ENCODE measurements around the gene PEX16. TPM values are rescaled to one million over a fixed set of nuclear protein-coding genes. Genes with fewer than 3 reads are reported as not detected.

PEX16 gene
- total and polyA plus RNA-seq, 2 donors, result 10.5 to 41.5 TPM

GRCh38 chr11:45879803-45880686, 37.6 kb downstream of the PEX16 start:
- no peak overlapping the region for H3K27ac ChIP-seq (ENCODE audit: low read depth)
- H3K4me3 ChIP-seq (ENCODE audit: low read depth, low read length), result no peak overlapping the region
- DNase-seq (ENCODE audit: extremely low spot score), result no peak
- H3K36me3 ChIP-seq (ENCODE audit: insufficient read depth), result peaks cover 7% of the 10 kb centered on the region
- 69% methylated on average over 7 of the region's 7 CpGs for WGBS
- H3K4me1 ChIP-seq (ENCODE audit: insufficient read depth), result no peaks in the 10 kb centered on the region

- no peak overlapping the region for H3K27ac ChIP-seq (ENCODE audit: low read depth)
- H3K4me1 ChIP-seq (ENCODE audit: insufficient read depth), result no peaks in the 10 kb centered on the region
- H3K4me3 ChIP-seq (ENCODE audit: low read depth, low read length), result no peak overlapping the region
- DNase-seq (ENCODE audit: extremely low spot score), result no peak
- 88% methylated on average over 3 of the region's 3 CpGs for WGBS
- peaks cover 7% of the 10 kb centered on the region for H3K36me3 ChIP-seq (ENCODE audit: insufficient read depth)
Measured at GRCh38 chr11:45877845-45878244, 39.8 kb downstream of the PEX16 start.

- H3K36me3 ChIP-seq (ENCODE audit: insufficient read depth), result peaks cover 7% of the 10 kb centered on the region
- H3K27ac ChIP-seq (ENCODE audit: low read depth), result no peak overlapping the region
- no peaks in the 10 kb centered on the region for H3K4me1 ChIP-seq (ENCODE audit: insufficient read depth)
- DNase-seq (ENCODE audit: extremely low spot score), result no peak
- H3K4me3 ChIP-seq (ENCODE audit: low read depth, low read length), result no peak overlapping the region
- WGBS, result 86% methylated on average over 8 of the region's 8 CpGs
Measured at GRCh38 chr11:45877221-45877620, 40.5 kb downstream of the PEX16 start.

- WGBS, result 66% methylated on average over 6 of the region's 6 CpGs
- DNase-seq (ENCODE audit: extremely low spot score), result no peak
Measured at GRCh38 chr11:45876401-45876800, 41.3 kb downstream of the PEX16 start.

GRCh38 chr11:45872651-45873356, 44.9 kb downstream of the PEX16 start:
- peaks cover 27% of the 10 kb centered on the region for H3K36me3 ChIP-seq (ENCODE audit: insufficient read depth)
- no peaks in the 10 kb centered on the region for H3K4me1 ChIP-seq (ENCODE audit: insufficient read depth)
- no peak for DNase-seq (ENCODE audit: extremely low spot score)
- 64% methylated on average over 9 of the region's 9 CpGs for WGBS
- H3K4me3 ChIP-seq (ENCODE audit: low read depth, low read length), result no peak overlapping the region
- H3K27ac ChIP-seq (ENCODE audit: low read depth), result no peak overlapping the region

More at GRCh38 chr11:45876401-45876800, 41.3 kb downstream of the PEX16 start:
- Histone ChIP-seq H3K4me1 (ENCODE audit: insufficient read depth) (no peaks in the 10 kb centered on the region), H3K4me3 (ENCODE audit: low read depth, low read length) (no peak overlapping the region), H3K36me3 (ENCODE audit: insufficient read depth) (peaks cover 15% of the 10 kb centered on the region), H3K27ac (ENCODE audit: low read depth) (no peak overlapping the region)

- H3K4me3 ChIP-seq (ENCODE audit: low read depth, low read length), result no peak overlapping the region
- no peak overlapping the region for H3K27ac ChIP-seq (ENCODE audit: low read depth)
- no peaks in the 10 kb centered on the region for H3K4me1 ChIP-seq (ENCODE audit: insufficient read depth)
- DNase-seq (ENCODE audit: extremely low spot score), result no peak
- 97% methylated on average over 2 of the region's 2 CpGs for WGBS
- peaks cover 27% of the 10 kb centered on the region for H3K36me3 ChIP-seq (ENCODE audit: insufficient read depth)
Measured at GRCh38 chr11:45871638-45872037, 46.0 kb downstream of the PEX16 start.

- no peak for DNase-seq (ENCODE audit: extremely low spot score)
- Histone ChIP-seq H3K36me3 (ENCODE audit: insufficient read depth) (peaks cover 27% of the 10 kb centered on the region), H3K27ac (ENCODE audit: low read depth) (no peak overlapping the region), H3K4me3 (ENCODE audit: low read depth, low read length) (no peak overlapping the region), H3K4me1 (ENCODE audit: insufficient read depth) (no peaks in the 10 kb centered on the region)
- 89% methylated on average over 4 of the region's 4 CpGs for WGBS
Measured at GRCh38 chr11:45870706-45871105, 47.0 kb downstream of the PEX16 start.

- H3K4me1 ChIP-seq (ENCODE audit: insufficient read depth), result no peaks in the 10 kb centered on the region
- peaks cover 22% of the 10 kb centered on the region for H3K36me3 ChIP-seq (ENCODE audit: insufficient read depth)
- no peak for DNase-seq (ENCODE audit: extremely low spot score)
- WGBS, result 91% methylated on average over 12 of the region's 12 CpGs
- H3K27ac ChIP-seq (ENCODE audit: low read depth), result no peak overlapping the region
- H3K4me3 ChIP-seq (ENCODE audit: low read depth, low read length), result no peak overlapping the region
Measured at GRCh38 chr11:45869551-45869950, 48.1 kb downstream of the PEX16 start.

GRCh38 chr11:45864041-45864440, 53.6 kb downstream of the PEX16 start:
- DNase-seq (ENCODE audit: extremely low spot score), result no peak
- H3K27ac ChIP-seq (ENCODE audit: low read depth), result no peak overlapping the region
- H3K4me1 ChIP-seq (ENCODE audit: insufficient read depth), result no peaks in the 10 kb centered on the region
- peaks cover 8% of the 10 kb centered on the region for H3K36me3 ChIP-seq (ENCODE audit: insufficient read depth)
- no peak overlapping the region for H3K4me3 ChIP-seq (ENCODE audit: low read depth, low read length)

GRCh38 chr11:45860764-45861510, 56.7 kb downstream of the PEX16 start:
- 69% methylated on average over 10 of the region's 10 CpGs for WGBS
- H3K36me3 ChIP-seq (ENCODE audit: insufficient read depth), result peaks cover 5% of the 10 kb centered on the region
- no peak overlapping the region for H3K27ac ChIP-seq (ENCODE audit: low read depth)
- H3K4me1 ChIP-seq (ENCODE audit: insufficient read depth), result no peaks in the 10 kb centered on the region
- H3K4me3 ChIP-seq (ENCODE audit: low read depth, low read length), result no peak overlapping the region
- no peak for DNase-seq (ENCODE audit: extremely low spot score)

- no peak overlapping the region for H3K4me3 ChIP-seq (ENCODE audit: low read depth, low read length)
- DNase-seq (ENCODE audit: extremely low spot score), result no peak
- no peak overlapping the region for H3K27ac ChIP-seq (ENCODE audit: low read depth)
- 62% methylated on average over 5 of the region's 5 CpGs for WGBS
- H3K4me1 ChIP-seq (ENCODE audit: insufficient read depth), result no peaks in the 10 kb centered on the region
- peaks cover 5% of the 10 kb centered on the region for H3K36me3 ChIP-seq (ENCODE audit: insufficient read depth)
Measured at GRCh38 chr11:45860348-45860747, 57.3 kb downstream of the PEX16 start.
